ENCODE results near the gene SPATS1.

GRCh38 chr6:44352259-44352658 is 9.8 kb downstream of the SPATS1 start:
- no peak for TF ChIP-seq MAX (CRISPR knock-in tag; IDR thresholded peaks at IDR 0.05)
- no peak for TF ChIP-seq EMX1 (CRISPR knock-in tag; IDR thresholded peaks at IDR 0.05)
- no peak for TF ChIP-seq ERG (CRISPR knock-in tag; IDR thresholded peaks at IDR 0.05)
- no peak for TF ChIP-seq AFF4 (CRISPR knock-in tag; IDR thresholded peaks at IDR 0.05; ENCODE audit: borderline replicate concordance)
- TF ChIP-seq CTCF (IDR thresholded peaks at IDR 0.05), result no peak
- no peak for TF ChIP-seq E2F1 (CRISPR knock-in tag; IDR thresholded peaks at IDR 0.05)
- TF ChIP-seq ZSCAN18 (CRISPR knock-in tag; IDR thresholded peaks at IDR 0.05), result no peak
- TF ChIP-seq TEAD4 (CRISPR knock-in tag; IDR thresholded peaks at IDR 0.05), result no peak
